ENCODE measurements around the gene RNF112. TPM values are rescaled to one million over a fixed set of nuclear protein-coding genes. Genes with fewer than 3 reads are reported as not detected.

The RNF112 gene
- total RNA-seq, 1 experiment from 2014 or later, result 4.9 TPM

- TF ChIP-seq USF1 (CRISPR knock-in tag; IDR thresholded peaks at IDR 0.05), result no peak
These were observed 41.8 kb upstream of the RNF112 start (continued) for GRCh38 chr17:19369107-19369778.

- H3K4me1 Mint-ChIP-seq, result no peaks in the 10 kb centered on the region; the same call in none of the 2 replicates
These were observed 41.1 kb upstream of the RNF112 start for GRCh38 chr17:19369846-19370492.

More at GRCh38 chr17:19369846-19370492, 41.1 kb upstream of the RNF112 start:
- ATAC-seq (no peak), DNase-seq (ENCODE audit: low spot score) (no peak)
- Mint-ChIP-seq H3K27me3 (ENCODE audit: low read depth) (no peaks in the 10 kb centered on the region), H3K27ac (peak overlapping the region; percentile 44; the same call in 1 of the 2 replicates), H3K4me3 (no peak overlapping the region), H3K9me3 (no peaks in the 10 kb centered on the region), H3K36me3 (no peaks in the 10 kb centered on the region)
- CTCF ChIA-PET, result interaction anchor here (1.0 kb wide), 1 partner anchor 77 kb away, joined by 5 read pairs; no protein-coding TSS in a partner anchor
- POLR2A ChIA-PET, result no interaction called here
- no peak for TF ChIP-seq FOXP4 (CRISPR knock-in tag; IDR thresholded peaks at IDR 0.05)
- TF ChIP-seq ZNF532 (CRISPR knock-in tag; IDR thresholded peaks at IDR 0.05; ENCODE audit: borderline replicate concordance), result no peak
- TF ChIP-seq MYBL2 (CRISPR knock-in tag; IDR thresholded peaks at IDR 0.05), result no peak
- TF ChIP-seq ZNF396 (CRISPR knock-in tag; IDR thresholded peaks at IDR 0.05; ENCODE audit: borderline replicate concordance), result no peak
- TF ChIP-seq USF2 (CRISPR knock-in tag; IDR thresholded peaks at IDR 0.05), result no peak
- no peak for TF ChIP-seq AFF4 (CRISPR knock-in tag; IDR thresholded peaks at IDR 0.05; ENCODE audit: borderline replicate concordance)
- no peak for TF ChIP-seq CBFB (CRISPR knock-in tag; IDR thresholded peaks at IDR 0.05; ENCODE audit: low read depth)
- no peak for TF ChIP-seq PREB (CRISPR knock-in tag; IDR thresholded peaks at IDR 0.05; ENCODE audit: borderline replicate concordance)
- TF ChIP-seq MLX (CRISPR knock-in tag; IDR thresholded peaks at IDR 0.05), result no peak
- TF ChIP-seq SMAD4 (CRISPR knock-in tag; IDR thresholded peaks at IDR 0.05), result no peak
- TF ChIP-seq E2F1 (CRISPR knock-in tag; IDR thresholded peaks at IDR 0.05), result no peak
- TF ChIP-seq FOXJ3 (CRISPR knock-in tag; IDR thresholded peaks at IDR 0.05; ENCODE audit: borderline replicate concordance), result no peak
- TF ChIP-seq SP1 (CRISPR knock-in tag; conservative IDR thresholded peaks at IDR 0.05), result no peak
- TF ChIP-seq ATF6 (CRISPR knock-in tag; IDR thresholded peaks at IDR 0.05), result no peak
- no peak for TF ChIP-seq SOX15 (CRISPR knock-in tag; IDR thresholded peaks at IDR 0.05)
